Panc1 (cell line): ENCODE results near the gene WDR17. TPM values are rescaled to one million over a fixed set of nuclear protein-coding genes. Genes with fewer than 3 reads are reported as not detected.

Source experiments
- ATAC-seq: fragments of 200-7000 bp; cut with Tn5 transposase; 2 replicates; pipeline ENCODE4 v1.9.1; 2020; ENCODE audit warnings: mild to moderate bottlenecking, moderate library complexity
- BruUV-seq: library from RNA; stranded (reverse); fragments of 400-500 nt; replicated peaks from 2 replicates; lab custom pipeline; 2021; lab: Mats Ljungman, UMichigan
- CTCF ChIA-PET: fragments of 300-600 bp; sonication (Branson Sonifier 250); formaldehyde crosslinking; loops from one replicate; lab custom pipeline; 2022; ENCODE audit warnings: antibody characterized with exemption; lab: Charles Lee
- POLR2A ChIA-PET: fragments of 300-600 bp; sonication (Branson Sonifier 250); formaldehyde crosslinking; loops from one replicate; lab custom pipeline; 2022; ENCODE audit warnings: antibody characterized with exemption; lab: Charles Lee
- DNase-seq: peaks from one replicate; pipeline ENCODE4 v3.0.0-alpha.2; 2010; ENCODE audit warnings: low read depth, low spot score
- H3K27ac ChIP-seq: 2 replicates; pipeline ENCODE4 v1.5.1; 2011; ENCODE audit warnings: mild to moderate bottlenecking, low read length, inconsistent platforms
- H3K27me3 ChIP-seq: fragments of 200-500 bp; sonication (Bioruptor generic); 2 replicates; pipeline ENCODE4 v1.6.0; 2014; ENCODE audit warnings: low read length, inconsistent platforms; ENCODE audit not compliant: control insufficient read depth, insufficient read depth
- H3K36me3 ChIP-seq: fragments of 200-500 bp; sonication (Bioruptor generic); 2 replicates; pipeline ENCODE4 v1.5.1; 2014; ENCODE audit warnings: inconsistent platforms, mild to moderate bottlenecking, low read length, moderate library complexity; ENCODE audit not compliant: control insufficient read depth, insufficient read depth
- H3K4me1 ChIP-seq: 2 replicates; pipeline ENCODE4 v1.5.1; 2011; ENCODE audit warnings: inconsistent platforms, mild to moderate bottlenecking, low read length, moderate library complexity; ENCODE audit not compliant: control insufficient read depth, insufficient read depth
- H3K4me3 ChIP-seq, 2 experiments: 2 replicates each; pipeline ENCODE4 v1.5.1; 2011 to 2012; ENCODE audit warnings: low read depth in 2 of 2, low read length in 2 of 2, mild to moderate bottlenecking in 2 of 2, inconsistent platforms in 1 of 2, moderate library complexity in 1 of 2
- H3K9me3 ChIP-seq: fragments of 200-500 bp; sonication (Bioruptor generic); 2 replicates; pipeline ENCODE4 v1.5.1; 2014; ENCODE audit warnings: low read depth, mild to moderate bottlenecking, inconsistent platforms, low read length, moderate library complexity; ENCODE audit not compliant: control insufficient read depth, insufficient read depth
- CTCF ChIP-seq: fragments of 450-650 bp; IDR thresholded peaks from 2 replicates; pipeline ENCODE4 v1.5.1; 2017; ENCODE audit warnings: mild to moderate bottlenecking
- POLR2AphosphoS5 ChIP-seq: IDR thresholded peaks from 2 replicates; pipeline ENCODE4 v1.6.1; 2012; ENCODE audit warnings: mild to moderate bottlenecking, low read depth, low read length, moderate library complexity
- REST ChIP-seq, 2 experiments: IDR thresholded peaks; 2 replicates each; pipeline ENCODE4 v1.6.1; 2011 to 2012; ENCODE audit warnings: low read depth in 2 of 2, control low read depth in 1 of 2, low read length in 1 of 2, mild to moderate bottlenecking in 1 of 2, moderate library complexity in 1 of 2; ENCODE audit not compliant: insufficient read depth in 1 of 2
- SIN3A ChIP-seq: IDR thresholded peaks from 2 replicates; pipeline ENCODE4 v1.6.1; 2012; ENCODE audit warnings: low read depth, mild to moderate bottlenecking, low read length, moderate library complexity, borderline replicate concordance; ENCODE audit not compliant: insufficient read depth
- TCF7L2 ChIP-seq: IDR thresholded peaks from 2 replicates; pipeline ENCODE4 v1.6.1; 2011; ENCODE audit warnings: mild to moderate bottlenecking, low read depth, low read length, inconsistent platforms
- in situ Hi-C: cut with HindIII; loops from 2 replicates; pipeline ENCODE4 v1.10.0; 2016; ENCODE audit warnings: low sequenced_read_pairs, low pct_unique_long_range_greater_than_20kb
- intact Hi-C: fragments of 100-400 bp; cut with micrococcal nuclease; formaldehyde crosslinking; loops from one replicate; pipeline ENCODE4 v1.10.0; 2022; ENCODE audit not compliant: unreplicated experiment
- total RNA-seq: library from RNA; stranded (reverse); gene quantifications from one replicate; pipeline ENCODE4 v1.2.1, GENCODE V29; 2021; ENCODE audit not compliant: unreplicated experiment

The WDR17 gene
- total RNA-seq, 1 experiment from 2014 or later = 4.2 TPM

GRCh38 chr4:176077561-176077960 is 11.9 kb downstream of the WDR17 start:
- Histone ChIP-seq H3K27me3 (no peaks in the 10 kb centered on the region), H3K36me3 (no peaks in the 10 kb centered on the region), H3K9me3 (no peaks in the 10 kb centered on the region), H3K4me3 (no peak overlapping the region), H3K27ac (no peak overlapping the region), H3K4me1 (no peaks in the 10 kb centered on the region)
- ChIA-PET POLR2A (no interaction called here), CTCF (no interaction called here)
- ATAC-seq (no peak), DNase-seq (no peak)
- BruUV-seq = no TSS peak
- TF ChIP-seq CTCF (no peak), REST (IDR thresholded peaks at IDR 0.05; ENCODE audit: insufficient read depth in 1 of 2, low read depth in 2 of 2, low read length in 1 of 2) (no peak), POLR2AphosphoS5 (no peak), SIN3A (no peak), TCF7L2 (no peak)
- intact Hi-C loops = no loop called here
- in situ Hi-C loops = no loop called here

GRCh38 chr4:176084769-176085168 is 19.1 kb downstream of the WDR17 start:
- no peak for ATAC-seq
- Histone ChIP-seq H3K27me3 (no peaks in the 10 kb centered on the region), H3K9me3 (no peaks in the 10 kb centered on the region), H3K4me3 (no peak overlapping the region), H3K27ac (no peak overlapping the region), H3K4me1 (no peaks in the 10 kb centered on the region), H3K36me3 (no peaks in the 10 kb centered on the region)
- POLR2A ChIA-PET = no interaction called here
- intact Hi-C loops (no loop called here), in situ Hi-C loops (no loop called here)
- TF ChIP-seq REST (IDR thresholded peaks at IDR 0.05; ENCODE audit: insufficient read depth in 1 of 2, low read depth in 2 of 2, low read length in 1 of 2) (no peak), SIN3A (no peak), CTCF (no peak)
- BruUV-seq = no TSS peak
- CTCF ChIA-PET = no interaction called here
- no peak for DNase-seq
